CD4-positive, CD25-positive, alpha-beta regulatory T cell (primary cell): ENCODE measurements around the gene MPG. TPM values are rescaled to one million over a fixed set of nuclear protein-coding genes. Genes with fewer than 3 reads are reported as not detected.
"Not testable (repeated sequence)": the region's sequence is repeated elsewhere in the genome, so short reads cannot be mapped to it uniquely, and the experiment has no call there.

Experiments used
- ATAC-seq, 2 donors: fragments of 150-1000 bp; cut with Tn5 transposase; one replicate each; pipeline ENCODE4 v1.10.0; 2021; ENCODE audit warnings: low read depth in 2 of 2, moderate number of reproducible peaks in 2 of 2, moderate library complexity in 1 of 2
- DNase-seq, 3 donors: peaks; one replicate each; pipeline versions ENCODE4 v3.0.0 to v3.0.0-alpha.2; 2012 to 2022; ENCODE audit warnings: mixed read lengths in 1 of 3
- H3K27ac ChIP-seq: one replicate; pipeline ENCODE4 v1.7.0; 2013; ENCODE audit warnings: mild to moderate bottlenecking, low read length; ENCODE audit not compliant: insufficient read depth, poor library complexity, severe bottlenecking
- H3K27me3 ChIP-seq: one replicate; pipeline ENCODE4 v1.7.0; 2013; ENCODE audit warnings: low read length; ENCODE audit not compliant: control insufficient read depth, insufficient read depth
- H3K36me3 ChIP-seq: one replicate; pipeline ENCODE4 v1.7.0; 2013; ENCODE audit warnings: mild to moderate bottlenecking, low read length, moderate library complexity; ENCODE audit not compliant: control insufficient read depth, insufficient read depth
- H3K4me1 ChIP-seq: 2 replicates; pipeline ENCODE4 v1.7.0; 2013; ENCODE audit warnings: mild to moderate bottlenecking, low read length; ENCODE audit not compliant: insufficient read depth, control insufficient read depth, poor library complexity, severe bottlenecking
- H3K4me3 ChIP-seq: one replicate; pipeline ENCODE4 v1.7.0; 2013; ENCODE audit warnings: low read depth, mild to moderate bottlenecking, low read length, moderate library complexity
- H3K9me3 ChIP-seq, 2 experiments: 1 replicate in 1 of 2; 2 replicates in 1 of 2; pipeline ENCODE4 v1.7.0; 2013; ENCODE audit warnings: low read length in 2 of 2, mild to moderate bottlenecking in 1 of 2, moderate library complexity in 1 of 2; ENCODE audit not compliant: control insufficient read depth in 2 of 2
- H3K27ac Mint-ChIP-seq, 3 donors: one replicate each; pipeline ENCODE4 v1.8.0; 2020 to 2022; ENCODE audit warnings: mild to moderate bottlenecking in 3 of 3, mixed read lengths in 3 of 3, moderate library complexity in 2 of 3
- H3K27me3 Mint-ChIP-seq: one replicate; pipeline ENCODE4 v1.8.0; 2022; ENCODE audit warnings: mild to moderate bottlenecking, mixed read lengths
- H3K36me3 Mint-ChIP-seq: one replicate; pipeline ENCODE4 v1.8.0; 2020; ENCODE audit warnings: mixed read lengths
- H3K4me1 Mint-ChIP-seq, 4 donors: one replicate each; pipeline ENCODE4 v1.8.0; 2020 to 2022; ENCODE audit warnings: mixed read lengths in 4 of 4, mild to moderate bottlenecking in 1 of 4
- H3K4me3 Mint-ChIP-seq, 4 donors: one replicate each; pipeline ENCODE4 v1.8.0; 2020 to 2022; ENCODE audit warnings: mild to moderate bottlenecking in 4 of 4, mixed read lengths in 4 of 4, moderate library complexity in 3 of 4
- H3K9me3 Mint-ChIP-seq, 7 donors: one replicate each; pipeline ENCODE4 v1.8.0; 2020 to 2022; ENCODE audit warnings: mixed read lengths in 7 of 7, mild to moderate bottlenecking in 3 of 7, moderate library complexity in 2 of 7
- polyA plus RNA-seq, 4 donors: library from polyadenylated mRNA; unstranded; fragments of 300-500 nt; fragmentation: Illumina TruSeq; gene quantifications; one replicate each; pipeline ENCODE4 v1.2.3, GENCODE V29; 2021
- total RNA-seq: library from RNA; stranded (reverse); gene quantifications from one replicate; pipeline ENCODE4 v1.2.3, GENCODE V29; 2022

MPG gene
- total and polyA plus RNA-seq, 5 donors from 2014 or later: 29.2 to 82.7 (median 81.2) TPM

- H3K4me3 Mint-ChIP-seq: no peak overlapping the region
- H3K4me1 ChIP-seq: no peaks in the 10 kb centered on the region
- H3K27ac Mint-ChIP-seq: no peak overlapping the region
- no peaks in the 10 kb centered on the region for H3K9me3 Mint-ChIP-seq
- H3K27me3 Mint-ChIP-seq: no peaks in the 10 kb centered on the region
- no peaks in the 10 kb centered on the region for H3K9me3 ChIP-seq
- H3K27me3 ChIP-seq: no peaks in the 10 kb centered on the region
- H3K36me3 Mint-ChIP-seq: peaks cover 8% of the 10 kb centered on the region
- H3K27ac ChIP-seq: no peak overlapping the region
- peaks cover 0 to 8% (median 3%) of the 10 kb centered on the region in 4 donors for H3K4me1 Mint-ChIP-seq
- ATAC-seq: no peak
- no peak overlapping the region for H3K4me3 ChIP-seq
- peaks cover 8% of the 10 kb centered on the region for H3K36me3 ChIP-seq
- DNase-seq: no peak
Measured at GRCh38 chr16:119835-120491, 41.9 kb downstream of the MPG start.

- Histone ChIP-seq H3K4me1 (no peaks in the 10 kb centered on the region), H3K36me3 (peaks cover 8% of the 10 kb centered on the region), H3K27ac (no peak overlapping the region), H3K27me3 (no peaks in the 10 kb centered on the region), H3K9me3 (no peaks in the 10 kb centered on the region), H3K4me3 (no peak overlapping the region)
- Mint-ChIP-seq H3K4me3 (no peak overlapping the region), H3K27me3 (no peaks in the 10 kb centered on the region), H3K36me3 (peaks cover 8% of the 10 kb centered on the region), H3K9me3 (no peaks in the 10 kb centered on the region), H3K27ac (peak overlapping the region in 1 of 3 donors; percentile 67), H3K4me1 (peaks cover 0 to 8% (median 5%) of the 10 kb centered on the region in 4 donors)
- no peak for DNase-seq
- no peak for ATAC-seq
Measured at GRCh38 chr16:120756-121155, 42.7 kb downstream of the MPG start.

DNA sequence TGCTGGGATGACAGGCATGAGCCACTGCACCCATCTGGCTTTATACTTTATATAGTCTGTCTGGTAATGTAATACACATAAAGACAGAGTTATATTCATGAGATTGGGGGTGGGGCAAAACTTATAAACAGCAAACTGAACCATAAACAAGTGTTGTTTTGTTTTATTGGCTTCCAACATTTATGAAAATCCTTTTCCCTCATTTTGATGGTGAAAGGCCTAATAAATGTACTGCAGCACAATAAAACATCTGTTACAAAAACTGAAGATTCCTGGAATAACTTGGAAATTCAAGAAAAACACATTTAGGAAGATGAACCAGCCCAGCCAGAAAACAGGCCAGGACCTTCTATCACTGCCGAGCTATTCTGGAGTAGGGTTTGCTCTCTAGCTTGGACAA, 44.3 kb downstream of the MPG start:
- no peaks in the 10 kb centered on the region for H3K27me3 ChIP-seq
- Mint-ChIP-seq H3K36me3 (peaks cover 8% of the 10 kb centered on the region), H3K27me3 (no peaks in the 10 kb centered on the region), H3K4me3 (no peak overlapping the region), H3K4me1 (peaks cover 0 to 8% (median 5%) of the 10 kb centered on the region in 4 donors), H3K27ac (no peak overlapping the region), H3K9me3 (no peaks in the 10 kb centered on the region)
- peaks cover 8% of the 10 kb centered on the region for H3K36me3 ChIP-seq
- H3K4me3 ChIP-seq: no peak overlapping the region
- H3K9me3 ChIP-seq: no peaks in the 10 kb centered on the region
- H3K27ac ChIP-seq: no peak overlapping the region
- DNase-seq (no peak), ATAC-seq (no peak)
- no peaks in the 10 kb centered on the region for H3K4me1 ChIP-seq

DNA sequence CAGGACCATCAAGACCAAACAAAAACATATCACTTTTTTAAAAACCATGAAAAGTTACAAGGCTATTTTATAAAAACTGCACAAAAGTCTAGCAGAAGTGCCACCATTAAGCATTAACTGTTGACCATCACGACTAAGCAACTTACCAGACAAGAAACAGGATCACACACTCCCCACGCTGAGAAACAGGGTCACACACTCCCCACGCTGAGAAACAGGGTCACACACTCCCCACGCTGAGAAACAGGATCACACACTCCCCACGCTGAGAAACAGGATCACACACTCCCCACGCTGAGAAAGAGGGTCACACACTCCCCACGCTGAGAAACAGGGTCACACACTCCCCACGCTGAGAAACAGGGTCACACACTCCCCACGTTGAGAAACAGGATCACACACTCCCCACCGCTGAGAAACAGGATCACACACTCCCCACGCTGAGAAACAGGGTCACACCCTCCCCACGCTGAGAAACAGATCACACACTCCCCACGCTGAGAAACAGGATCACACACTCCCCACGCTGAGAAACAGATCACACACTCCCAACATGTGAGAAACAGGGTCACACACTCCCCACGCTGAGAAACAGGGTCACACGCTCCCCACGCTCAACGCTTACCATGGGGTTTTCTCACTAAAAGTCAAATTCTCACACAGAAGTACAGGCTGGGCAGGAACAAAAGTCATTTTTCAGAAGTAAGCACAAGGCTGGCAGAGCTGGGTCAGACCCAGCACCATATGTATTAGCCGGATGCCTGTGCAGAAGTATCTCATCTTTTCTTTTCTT, 45.7 kb downstream of the MPG start:
- H3K9me3 Mint-ChIP-seq, H3K9me3 ChIP-seq: not testable (repeated sequence)

GRCh38 chr16:125011-125410, 47.0 kb downstream of the MPG start:
- no peaks in the 10 kb centered on the region for H3K4me1 ChIP-seq
- Mint-ChIP-seq H3K27ac (peak overlapping the region in 1 of 3 donors; percentile 5), H3K36me3 (peaks cover 12% of the 10 kb centered on the region), H3K4me1 (peaks cover 3 to 11% (median 7%) of the 10 kb centered on the region in 4 donors), H3K4me3 (no peak overlapping the region), H3K27me3 (no peaks in the 10 kb centered on the region), H3K9me3 (no peaks in the 10 kb centered on the region)
- H3K27me3 ChIP-seq: no peaks in the 10 kb centered on the region
- H3K9me3 ChIP-seq: no peaks in the 10 kb centered on the region
- peaks cover 8% of the 10 kb centered on the region for H3K36me3 ChIP-seq
- no peak overlapping the region for H3K27ac ChIP-seq
- H3K4me3 ChIP-seq: no peak overlapping the region
- ATAC-seq: no peak
- DNase-seq: no peak

More for the DNA sequence above, 45.7 kb downstream of the MPG start:
- not testable (repeated sequence) for H3K27ac Mint-ChIP-seq, H3K4me1 ChIP-seq, H3K27me3 Mint-ChIP-seq, DNase-seq, H3K4me3 Mint-ChIP-seq, H3K4me1 Mint-ChIP-seq, H3K27ac ChIP-seq, H3K4me3 ChIP-seq, H3K36me3 ChIP-seq, H3K27me3 ChIP-seq, ATAC-seq, H3K36me3 Mint-ChIP-seq

GRCh38 chr16:129075-129474, 51.0 kb downstream of the MPG start:
- peaks cover 5% of the 10 kb centered on the region for H3K36me3 ChIP-seq
- no peak overlapping the region for H3K4me3 ChIP-seq
- H3K27ac ChIP-seq: no peak overlapping the region
- no peaks in the 10 kb centered on the region for H3K9me3 ChIP-seq
- peaks cover 8% of the 10 kb centered on the region for H3K36me3 Mint-ChIP-seq
- H3K27me3 Mint-ChIP-seq: no peaks in the 10 kb centered on the region
- no peaks in the 10 kb centered on the region for H3K9me3 Mint-ChIP-seq
- no peak overlapping the region for H3K4me3 Mint-ChIP-seq
- no peaks in the 10 kb centered on the region for H3K27me3 ChIP-seq
- peaks cover 4 to 28% (median 20%) of the 10 kb centered on the region in 4 donors for H3K4me1 Mint-ChIP-seq
- no peak for ATAC-seq
- peak overlapping the region; percentile 35 to 68 (median 59) for H3K27ac Mint-ChIP-seq
- H3K4me1 ChIP-seq: no peaks in the 10 kb centered on the region
- no peak for DNase-seq

DNA sequence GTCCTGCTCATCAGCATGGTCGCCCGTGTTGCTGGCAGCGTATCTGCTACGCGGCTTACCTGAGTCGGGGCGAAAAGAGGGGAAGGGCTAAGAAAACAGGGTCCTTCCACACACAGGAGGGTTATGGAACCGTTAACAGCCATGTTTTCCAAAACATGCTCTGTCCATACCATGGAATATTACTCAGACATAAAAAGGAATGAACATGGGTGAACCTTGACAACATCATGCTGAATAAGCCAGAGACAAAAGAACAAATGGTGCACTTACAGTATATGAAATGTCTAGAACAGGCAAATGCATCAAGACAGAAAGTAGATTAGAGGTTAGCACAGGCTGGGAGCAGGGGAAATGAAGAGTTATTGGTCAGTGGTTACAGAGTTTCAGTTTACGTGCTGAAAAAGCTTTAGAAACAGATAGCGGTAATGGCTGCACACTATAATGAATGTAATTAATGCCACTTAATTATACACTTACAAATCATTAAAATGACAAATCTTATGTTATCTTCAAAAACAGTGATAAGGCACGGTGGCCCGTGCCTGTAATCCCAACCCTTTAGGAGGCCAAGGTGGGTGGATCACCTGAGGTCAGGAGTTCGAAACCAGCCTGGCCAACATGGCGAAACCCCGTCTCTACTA, 52.6 kb downstream of the MPG start:
- Histone ChIP-seq H3K4me1 (no peaks in the 10 kb centered on the region), H3K4me3 (no peak overlapping the region), H3K36me3 (no peaks in the 10 kb centered on the region), H3K9me3 (no peaks in the 10 kb centered on the region), H3K27me3 (no peaks in the 10 kb centered on the region), H3K27ac (no peak overlapping the region)
- Mint-ChIP-seq H3K36me3 (peaks cover 11% of the 10 kb centered on the region), H3K27me3 (no peaks in the 10 kb centered on the region), H3K9me3 (no peaks in the 10 kb centered on the region), H3K27ac (no peak overlapping the region), H3K4me3 (no peak overlapping the region), H3K4me1 (peaks cover 4 to 38% (median 25%) of the 10 kb centered on the region in 4 donors)
- DNase-seq (no peak), ATAC-seq (no peak)
